ENCODE results near the gene RNF212. TPM values are rescaled to one million over a fixed set of nuclear protein-coding genes. Genes with fewer than 3 reads are reported as not detected.
A peak's percentile ranks its signal among the peaks of the same experiment; 100 is the strongest.

Gene RNF212
- total RNA-seq, 1 donor from 2014 or later, result 0.62 TPM

- Mint-ChIP-seq H3K4me1 (ENCODE audit: low read depth) (peaks cover 9% of the 10 kb centered on the region), H3K27me3 (ENCODE audit: low read depth) (peaks cover 45% of the 10 kb centered on the region), H3K9me3 (no peaks in the 10 kb centered on the region), H3K36me3 (ENCODE audit: low read depth) (no peaks in the 10 kb centered on the region), H3K4me3 (ENCODE audit: low read depth) (no peak overlapping the region), H3K27ac (no peak overlapping the region)
- intact Hi-C loops (cut with micrococcal nuclease), result no loop called here
- no peak for DNase-seq (ENCODE audit: low spot score)
These were observed 44.0 kb downstream of the RNF212 start for GRCh38 chr4:1069394-1069793.

- Mint-ChIP-seq H3K9me3 (no peaks in the 10 kb centered on the region), H3K4me3 (ENCODE audit: low read depth) (no peak overlapping the region), H3K27ac (no peak overlapping the region), H3K36me3 (ENCODE audit: low read depth) (no peaks in the 10 kb centered on the region), H3K27me3 (ENCODE audit: low read depth) (peaks cover 42% of the 10 kb centered on the region), H3K4me1 (ENCODE audit: low read depth) (peaks cover 16% of the 10 kb centered on the region)
- no peak for DNase-seq (ENCODE audit: low spot score)
- intact Hi-C loops (cut with micrococcal nuclease), result no loop called here
These were observed 47.6 kb downstream of the RNF212 start for GRCh38 chr4:1065732-1066131.

- intact Hi-C loops (cut with micrococcal nuclease), result no loop called here
- Mint-ChIP-seq H3K36me3 (ENCODE audit: low read depth) (no peaks in the 10 kb centered on the region), H3K4me1 (ENCODE audit: low read depth) (peaks cover 16% of the 10 kb centered on the region), H3K27me3 (ENCODE audit: low read depth) (peaks cover 29% of the 10 kb centered on the region), H3K4me3 (ENCODE audit: low read depth) (peak overlapping the region; percentile 24), H3K27ac (peak overlapping the region; percentile 72), H3K9me3 (no peaks in the 10 kb centered on the region)
- no peak for DNase-seq (ENCODE audit: low spot score)
These were observed 50.9 kb downstream of the RNF212 start for GRCh38 chr4:1062419-1062818.

- Mint-ChIP-seq H3K36me3 (ENCODE audit: low read depth) (no peaks in the 10 kb centered on the region), H3K4me1 (ENCODE audit: low read depth) (peaks cover 16% of the 10 kb centered on the region), H3K27ac (peak overlapping the region; percentile 72), H3K9me3 (no peaks in the 10 kb centered on the region), H3K27me3 (ENCODE audit: low read depth) (peaks cover 25% of the 10 kb centered on the region), H3K4me3 (ENCODE audit: low read depth) (no peak overlapping the region)
- intact Hi-C loops (cut with micrococcal nuclease), result no loop called here
- DNase-seq (ENCODE audit: low spot score), result no peak
These were observed 51.6 kb downstream of the RNF212 start for GRCh38 chr4:1061760-1062159.

GRCh38 chr4:1061056-1061700, 52.2 kb downstream of the RNF212 start:
- Mint-ChIP-seq H3K9me3 (no peaks in the 10 kb centered on the region), H3K27ac (no peak overlapping the region), H3K4me3 (ENCODE audit: low read depth) (no peak overlapping the region), H3K27me3 (ENCODE audit: low read depth) (peaks cover 21% of the 10 kb centered on the region), H3K4me1 (ENCODE audit: low read depth) (peaks cover 17% of the 10 kb centered on the region), H3K36me3 (ENCODE audit: low read depth) (no peaks in the 10 kb centered on the region)
- intact Hi-C loops (cut with micrococcal nuclease), result no loop called here
- no peak for DNase-seq (ENCODE audit: low spot score)

- Mint-ChIP-seq H3K27ac (no peak overlapping the region), H3K27me3 (ENCODE audit: low read depth) (peaks cover 24% of the 10 kb centered on the region), H3K9me3 (no peaks in the 10 kb centered on the region), H3K36me3 (ENCODE audit: low read depth) (no peaks in the 10 kb centered on the region), H3K4me1 (ENCODE audit: low read depth) (peaks cover 23% of the 10 kb centered on the region), H3K4me3 (ENCODE audit: low read depth) (no peak overlapping the region)
- DNase-seq (ENCODE audit: low spot score), result no peak
- intact Hi-C loops (cut with micrococcal nuclease), result no loop called here
These were observed 52.7 kb downstream of the RNF212 start for GRCh38 chr4:1060621-1061020.

- Mint-ChIP-seq H3K4me3 (ENCODE audit: low read depth) (no peak overlapping the region), H3K9me3 (no peaks in the 10 kb centered on the region), H3K36me3 (ENCODE audit: low read depth) (no peaks in the 10 kb centered on the region), H3K4me1 (ENCODE audit: low read depth) (peaks cover 25% of the 10 kb centered on the region), H3K27ac (no peak overlapping the region), H3K27me3 (ENCODE audit: low read depth) (peaks cover 21% of the 10 kb centered on the region)
- no peak for DNase-seq (ENCODE audit: low spot score)
- intact Hi-C loops (cut with micrococcal nuclease), result no loop called here
These were observed 53.2 kb downstream of the RNF212 start for GRCh38 chr4:1060121-1060520.

- peaks cover 25% of the 10 kb centered on the region for H3K4me1 Mint-ChIP-seq (ENCODE audit: low read depth)
- intact Hi-C loops (cut with micrococcal nuclease), result loop anchor here (5.0 kb wide), 1 partner anchor 47 kb away; the partner anchor contains the start of gene FGFRL1
- H3K27me3 Mint-ChIP-seq (ENCODE audit: low read depth), result peaks cover 14% of the 10 kb centered on the region
- H3K9me3 Mint-ChIP-seq, result no peaks in the 10 kb centered on the region
- H3K36me3 Mint-ChIP-seq (ENCODE audit: low read depth), result no peaks in the 10 kb centered on the region
- no peak for DNase-seq (ENCODE audit: low spot score)
- H3K4me3 Mint-ChIP-seq (ENCODE audit: low read depth), result no peak overlapping the region
- no peak overlapping the region for H3K27ac Mint-ChIP-seq
These were observed 54.2 kb downstream of the RNF212 start for GRCh38 chr4:1058997-1059665.

GRCh38 chr4:1058198-1058996, 55.0 kb downstream of the RNF212 start:
- H3K36me3 Mint-ChIP-seq (ENCODE audit: low read depth), result no peaks in the 10 kb centered on the region
- no peaks in the 10 kb centered on the region for H3K9me3 Mint-ChIP-seq
- no peak for DNase-seq (ENCODE audit: low spot score)
- H3K27me3 Mint-ChIP-seq (ENCODE audit: low read depth), result peaks cover 11% of the 10 kb centered on the region
- intact Hi-C loops (cut with micrococcal nuclease), result loop anchor here (5.0 kb wide), 1 partner anchor 46 kb away; the partner anchor contains the start of gene FGFRL1
- H3K4me3 Mint-ChIP-seq (ENCODE audit: low read depth), result no peak overlapping the region
- H3K4me1 Mint-ChIP-seq (ENCODE audit: low read depth), result peaks cover 25% of the 10 kb centered on the region
- no peak overlapping the region for H3K27ac Mint-ChIP-seq

- intact Hi-C loops (cut with micrococcal nuclease), result loop anchor here (5.0 kb wide), 1 partner anchor 45 kb away; the partner anchor contains the start of gene FGFRL1
- no peak for DNase-seq (ENCODE audit: low spot score)
- Mint-ChIP-seq H3K27me3 (ENCODE audit: low read depth) (peaks cover 11% of the 10 kb centered on the region), H3K36me3 (ENCODE audit: low read depth) (no peaks in the 10 kb centered on the region), H3K27ac (no peak overlapping the region), H3K9me3 (no peaks in the 10 kb centered on the region), H3K4me1 (ENCODE audit: low read depth) (peaks cover 17% of the 10 kb centered on the region), H3K4me3 (ENCODE audit: low read depth) (no peak overlapping the region)
These were observed 56.0 kb downstream of the RNF212 start for GRCh38 chr4:1057403-1057745.

- no peak for DNase-seq (ENCODE audit: low spot score)
- H3K36me3 Mint-ChIP-seq (ENCODE audit: low read depth), result no peaks in the 10 kb centered on the region
- no peak overlapping the region for H3K4me3 Mint-ChIP-seq (ENCODE audit: low read depth)
- peaks cover 11% of the 10 kb centered on the region for H3K4me1 Mint-ChIP-seq (ENCODE audit: low read depth)
- H3K9me3 Mint-ChIP-seq, result no peaks in the 10 kb centered on the region
- H3K27ac Mint-ChIP-seq, result no peak overlapping the region
- intact Hi-C loops (cut with micrococcal nuclease), result loop anchor here (5.0 kb wide), 1 partner anchor 45 kb away; the partner anchor contains the start of gene FGFRL1
- H3K27me3 Mint-ChIP-seq (ENCODE audit: low read depth), result peaks cover 11% of the 10 kb centered on the region
These were observed 56.5 kb downstream of the RNF212 start for GRCh38 chr4:1056671-1057402.

Measured in activated T-helper 2 cell treated with anti-CD3 and anti-CD28 coated beads, Interferon-gamma antibody, Interleukin-2, Interleukin-4, amounts not matched to agents 10 μg/mL and 5 μg/mL and 100 μg/mL, durations not matched to agents 14 hours and 24 hours and 36 hours (primary cell).